Stimulated activated CD8-positive, alpha-beta memory T cell treated with anti-CD3 and anti-CD28 coated beads, Interleukin-15, amount 100 ng/mL, for 1 hour (primary cell): Measurements from ENCODE around the gene CDH13.

Experiments used
- DNase-seq: peaks from one replicate; pipeline ENCODE4 v3.0.0-alpha.2; 2020; ENCODE audit warnings: low read depth

CDH13 gene

DNA sequence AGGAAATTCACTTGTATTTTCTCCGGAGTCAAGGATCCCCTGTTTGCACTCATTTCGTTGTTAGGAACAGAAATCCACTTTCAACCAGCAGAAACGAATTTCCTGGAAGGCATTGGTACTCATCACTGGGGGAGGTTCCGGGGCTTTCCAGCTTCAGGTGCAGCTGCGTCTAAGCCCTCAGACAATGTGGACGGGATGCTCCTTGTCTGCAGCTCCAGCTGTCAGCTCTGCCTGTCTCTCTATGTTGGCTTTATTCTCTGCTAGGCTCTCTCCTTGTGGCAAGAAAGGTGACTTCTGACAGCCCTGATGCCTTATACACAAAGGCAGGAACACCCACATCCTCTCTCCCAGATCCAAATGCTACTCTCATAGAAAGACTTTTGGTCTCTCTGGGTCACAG, 997.1 kb downstream of the CDH13 start:
- DNase-seq: no peak

DNA sequence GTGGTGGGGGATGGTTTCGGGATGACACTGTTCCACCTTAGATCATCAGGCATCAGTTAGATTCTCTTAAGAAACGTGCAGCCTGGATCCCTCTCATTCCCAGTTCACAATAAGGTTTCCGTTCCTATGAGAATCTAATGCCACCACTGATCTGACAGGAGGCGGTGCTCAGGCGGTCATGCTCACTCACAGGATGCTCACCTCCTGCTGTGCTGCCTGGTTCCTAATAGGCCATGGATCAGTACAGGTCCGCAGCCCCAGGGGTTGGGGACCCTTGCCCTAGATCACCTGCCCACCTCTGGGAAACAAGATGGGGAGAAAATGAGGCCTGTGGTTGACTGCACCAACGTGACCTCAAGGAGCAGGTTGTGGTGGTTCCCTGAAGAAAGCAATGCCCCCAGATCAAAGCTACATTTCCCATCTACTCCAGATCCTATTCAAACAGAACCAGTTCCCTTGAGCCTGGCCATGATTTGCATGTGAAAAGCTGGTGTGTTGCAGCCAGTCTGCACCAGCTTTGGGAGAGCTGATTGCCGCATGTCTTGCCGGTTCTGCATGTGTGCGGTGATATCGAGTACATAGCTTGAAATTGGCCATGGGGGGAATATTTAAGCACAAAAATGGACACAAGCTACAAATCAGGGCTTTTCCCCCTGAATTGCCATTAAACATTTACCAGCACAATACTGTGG, 997.8 kb downstream of the CDH13 start:
- no peak for DNase-seq

DNA sequence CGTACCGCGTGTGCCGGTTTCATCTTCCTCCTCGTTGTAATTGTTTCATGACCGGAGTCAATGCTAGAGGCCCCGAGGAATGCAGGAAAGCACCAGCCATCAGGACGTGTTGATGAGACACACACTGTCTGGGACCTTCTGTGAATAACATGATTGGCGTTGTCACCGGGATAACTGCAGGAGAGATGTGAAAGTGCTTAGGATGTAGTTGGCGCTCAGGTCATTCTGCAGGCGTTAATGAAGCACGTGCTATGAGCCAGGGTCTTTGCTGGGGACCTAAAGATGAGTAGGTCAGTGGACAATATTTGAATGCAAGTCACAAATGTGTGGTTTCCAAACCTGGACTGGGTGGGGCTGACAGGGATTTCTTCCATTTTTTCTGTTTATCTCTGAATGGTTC, 999.4 kb downstream of the CDH13 start:
- no peak for DNase-seq

DNA sequence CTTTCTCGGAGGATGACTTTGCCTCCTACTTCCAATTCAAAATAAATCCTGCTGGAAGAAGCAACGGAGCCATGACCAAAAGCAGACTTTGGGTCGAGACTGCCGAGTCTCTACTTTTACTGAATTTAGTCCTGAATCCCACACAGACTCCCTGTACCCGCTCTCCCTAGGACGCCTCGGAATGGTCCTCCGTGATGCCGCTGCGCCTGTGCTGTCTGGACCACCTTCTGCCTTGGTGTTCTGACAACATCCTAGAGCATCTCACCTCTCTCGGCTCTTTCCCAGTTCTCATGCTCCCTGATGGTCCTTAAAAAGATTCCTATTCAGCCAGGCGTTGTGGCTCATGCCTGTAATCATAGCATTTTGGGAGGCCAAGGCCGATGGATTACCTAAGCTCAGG, 999.9 kb downstream of the CDH13 start:
- no peak for DNase-seq

DNA sequence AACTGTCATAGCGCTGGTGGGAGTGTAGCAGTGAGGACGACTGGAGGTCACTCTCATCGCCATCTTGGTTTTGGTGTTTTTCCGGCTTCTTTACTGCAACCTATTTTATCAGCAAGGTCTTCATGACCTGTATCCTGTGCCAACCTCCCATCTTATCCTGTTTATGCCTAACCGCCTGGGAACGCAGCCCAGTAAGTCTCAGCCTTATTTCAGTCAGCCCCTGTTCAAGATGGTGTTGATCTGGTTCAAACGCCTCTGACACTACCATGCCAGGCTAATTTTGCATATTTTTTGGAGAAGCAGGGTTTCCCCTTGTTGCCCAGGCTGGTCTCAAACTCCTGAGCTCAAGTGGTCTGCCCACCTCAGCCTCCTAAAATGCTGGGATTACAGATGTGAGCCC, 1001.2 kb downstream of the CDH13 start:
- DNase-seq: no peak

DNA sequence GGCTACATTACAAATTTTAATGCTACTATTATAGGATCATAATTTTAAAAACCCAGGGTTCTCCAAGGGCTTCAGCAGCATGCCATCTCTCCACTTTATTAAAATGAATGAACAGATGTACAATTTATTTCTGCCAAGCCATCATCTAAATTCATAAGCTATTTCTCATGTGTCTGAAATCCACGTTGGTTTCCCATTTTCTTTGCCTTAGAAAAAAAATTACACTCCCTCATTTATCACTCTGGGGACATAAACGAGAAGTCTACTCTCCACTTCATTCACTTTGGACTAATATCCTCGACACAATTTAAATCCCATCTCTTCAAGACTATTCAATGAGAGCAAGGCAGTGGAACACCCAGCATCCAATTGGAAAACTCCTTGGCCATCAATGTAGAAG, 1002.7 kb downstream of the CDH13 start:
- DNase-seq: no peak

DNA sequence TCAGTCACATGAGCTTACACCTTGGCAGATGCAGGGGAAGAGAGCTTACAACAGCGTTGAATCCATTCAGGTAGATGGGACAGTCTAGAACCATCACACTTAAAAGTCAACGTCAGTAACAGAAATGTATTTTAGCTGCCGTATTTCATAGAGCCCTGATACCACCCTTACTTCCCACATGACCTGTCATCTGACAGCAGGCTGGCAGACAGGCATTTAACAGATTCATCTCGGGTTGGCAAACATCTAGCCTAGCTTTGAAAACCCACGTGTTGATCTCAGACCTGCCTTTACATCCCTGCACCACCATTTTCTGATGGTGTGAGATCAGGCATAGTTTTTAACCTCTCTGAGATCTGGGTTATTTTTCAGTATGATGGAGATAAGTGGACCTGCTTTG, 1003.1 kb downstream of the CDH13 start:
- DNase-seq: no peak

DNA sequence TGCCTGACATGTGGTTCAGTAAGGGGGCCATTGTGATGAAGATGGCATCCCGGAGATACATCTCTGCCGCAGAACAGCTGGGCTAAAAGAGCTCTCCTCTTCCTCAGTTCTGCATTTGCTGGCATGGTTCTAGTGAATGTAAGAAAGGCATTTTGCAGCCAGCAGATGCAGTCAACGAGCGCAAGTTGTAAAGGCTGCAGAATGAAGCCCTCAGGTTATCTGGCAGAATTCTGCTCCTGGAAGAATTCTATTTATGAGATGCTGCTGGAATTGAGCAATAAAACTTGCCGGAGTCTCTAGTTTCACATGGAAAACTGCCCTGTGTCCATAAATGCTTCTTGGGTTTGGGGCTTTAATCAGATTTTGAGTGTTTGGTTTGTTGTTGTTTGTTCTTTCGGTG, 1004.2 kb downstream of the CDH13 start:
- DNase-seq: no peak

DNA sequence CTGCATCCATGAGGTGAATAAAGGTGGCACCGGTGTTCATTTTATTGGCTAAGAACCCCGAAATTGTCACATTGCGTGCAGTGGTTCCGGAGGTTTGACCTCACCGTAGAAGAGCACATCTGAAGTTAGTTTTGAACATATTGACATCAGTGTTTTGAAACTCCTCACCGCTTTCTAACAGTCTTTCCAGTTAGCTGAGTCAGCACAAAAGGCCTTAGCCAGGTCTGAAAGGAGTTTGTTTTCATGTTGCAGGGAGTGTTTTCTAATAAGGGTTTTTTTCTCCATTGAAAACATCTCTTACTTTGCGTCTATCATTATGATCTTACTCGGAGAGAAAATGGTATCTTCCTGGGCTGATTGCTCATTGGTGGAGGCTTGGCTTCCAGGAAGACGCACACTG, 1006.5 kb downstream of the CDH13 start:
- no peak for DNase-seq

DNA sequence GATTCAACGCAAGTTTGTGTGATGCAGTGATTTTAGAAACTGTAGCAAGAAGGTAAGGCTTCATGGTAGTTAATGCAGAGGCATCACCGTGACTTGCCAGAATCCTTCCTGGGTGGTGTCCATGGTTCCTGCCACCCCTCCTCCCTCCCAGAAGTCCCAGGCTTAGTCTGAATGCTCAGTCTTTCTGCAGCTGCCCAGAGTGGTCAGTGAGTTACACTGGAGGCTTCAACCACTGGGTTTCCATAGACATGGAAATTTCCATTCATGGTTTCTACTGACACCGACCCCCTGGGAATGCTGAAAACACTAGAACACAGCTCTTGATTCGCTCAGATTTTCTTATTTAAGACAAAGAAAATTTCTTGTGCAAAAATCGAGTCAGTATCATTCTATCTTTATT, 1021.6 kb downstream of the CDH13 start:
- no peak for DNase-seq

DNA sequence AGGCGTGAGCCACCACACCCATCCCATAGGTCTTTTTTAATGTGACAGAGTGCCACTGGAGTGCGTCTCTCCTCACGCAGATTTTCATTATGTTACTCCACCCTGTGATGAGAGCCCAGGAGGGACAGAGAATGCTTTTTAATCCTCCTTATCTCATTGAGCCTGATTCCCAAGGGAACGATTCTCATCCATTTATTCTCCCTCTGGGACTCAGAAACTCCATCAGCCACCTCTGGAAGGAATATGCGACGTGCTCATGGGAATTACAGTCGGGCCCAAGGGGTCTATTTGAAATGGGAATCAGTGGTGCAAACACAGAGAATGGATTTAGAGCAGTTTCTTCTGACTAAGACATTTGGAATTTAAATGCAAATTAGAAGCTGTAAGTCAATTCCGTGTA, 1025.1 kb downstream of the CDH13 start:
- no peak for DNase-seq

DNA sequence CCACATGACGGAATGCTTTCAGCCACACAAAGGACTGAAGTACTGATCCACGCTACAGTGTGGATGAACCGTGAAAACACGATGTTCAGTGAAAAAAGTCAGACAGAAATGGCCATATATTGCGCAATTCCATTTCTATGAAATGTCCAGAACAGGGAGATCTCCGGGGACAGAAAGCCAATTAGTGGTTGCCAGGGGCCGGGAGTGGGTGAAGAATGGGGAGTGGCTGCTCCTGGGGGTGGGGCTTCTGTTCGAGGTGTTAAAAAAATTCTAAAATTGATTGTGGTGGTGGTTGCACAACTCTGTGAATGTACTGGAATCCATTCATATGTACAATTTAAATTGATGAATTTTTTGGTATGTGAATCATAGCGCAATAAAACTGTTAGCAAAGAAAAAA, 1026.2 kb downstream of the CDH13 start:
- no peak for DNase-seq

DNA sequence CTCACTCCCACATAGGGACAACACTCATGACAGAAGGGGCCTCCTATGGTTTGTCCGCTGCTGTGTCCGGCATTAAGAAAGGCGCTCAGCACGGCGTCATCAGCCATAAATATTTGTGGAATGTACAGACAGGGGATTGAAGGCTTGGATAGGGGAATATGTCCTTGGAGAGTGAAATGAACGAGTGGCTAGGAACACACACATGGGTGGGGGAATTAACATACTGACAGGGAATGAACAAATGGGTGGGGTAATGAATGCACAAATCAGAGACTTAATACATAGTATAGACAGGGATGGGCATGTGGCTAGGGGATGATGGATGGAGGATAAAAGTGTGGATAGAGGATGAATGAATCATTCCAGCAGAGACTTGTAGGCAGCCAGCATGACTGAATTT, 1027.0 kb downstream of the CDH13 start:
- no peak for DNase-seq

DNA sequence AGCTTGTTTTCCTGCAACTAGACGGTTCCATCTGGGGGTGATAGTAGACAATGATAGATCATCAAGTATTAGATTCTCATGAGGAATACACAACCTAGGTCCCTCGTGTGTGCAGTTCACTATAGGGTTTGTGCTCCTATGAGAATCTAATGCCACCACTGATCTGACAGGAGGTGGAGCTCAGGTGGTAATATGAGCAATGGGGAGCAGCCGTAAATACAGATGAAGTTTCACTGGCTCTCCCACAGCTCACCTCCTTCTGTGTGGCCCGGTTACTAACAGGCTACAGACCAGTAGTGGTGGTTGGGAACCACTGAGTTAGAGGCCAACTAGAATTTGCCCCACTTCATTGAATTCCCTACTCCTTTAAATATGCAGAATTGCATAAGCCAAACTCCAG, 1033.5 kb downstream of the CDH13 start:
- no peak for DNase-seq

DNA sequence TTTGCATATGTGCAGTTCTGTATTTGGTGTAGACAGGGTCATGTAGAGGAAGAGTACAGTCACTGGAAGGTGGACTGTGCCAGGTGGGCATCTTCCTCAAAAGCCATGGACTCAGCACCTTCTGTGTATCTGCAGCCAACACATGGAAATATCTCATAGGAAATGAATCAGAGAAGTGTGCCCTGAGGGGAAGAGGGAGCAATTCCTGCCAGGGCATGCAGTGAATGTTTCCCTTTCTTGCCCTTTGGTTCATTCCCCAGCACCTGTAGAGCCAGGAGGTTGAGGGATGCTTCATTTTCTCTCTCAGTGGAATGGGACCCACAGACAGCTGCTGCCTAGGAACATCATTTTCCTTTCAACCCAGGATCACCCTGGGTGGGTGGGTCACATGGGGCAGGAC, 1034.9 kb downstream of the CDH13 start:
- no peak for DNase-seq

DNA sequence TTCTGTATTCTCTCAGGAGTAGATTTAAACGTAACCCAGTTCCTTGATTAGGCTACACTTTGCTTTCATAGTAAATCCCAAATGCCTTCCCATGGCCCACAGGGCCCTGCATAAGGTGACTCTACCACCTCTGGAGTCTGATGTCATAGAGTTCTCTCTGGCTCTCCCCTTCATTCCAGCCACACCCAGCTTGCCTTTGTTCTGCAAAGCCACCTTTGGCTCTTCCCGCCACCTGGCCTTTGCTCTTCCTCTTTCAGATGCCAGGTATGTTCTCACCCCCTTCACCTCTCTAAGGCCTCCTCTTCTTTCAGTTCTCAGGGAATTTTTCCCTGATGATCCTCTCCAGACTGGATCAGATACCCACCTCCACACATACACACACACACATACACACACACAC, 1039.7 kb downstream of the CDH13 start:
- DNase-seq: no peak

DNA sequence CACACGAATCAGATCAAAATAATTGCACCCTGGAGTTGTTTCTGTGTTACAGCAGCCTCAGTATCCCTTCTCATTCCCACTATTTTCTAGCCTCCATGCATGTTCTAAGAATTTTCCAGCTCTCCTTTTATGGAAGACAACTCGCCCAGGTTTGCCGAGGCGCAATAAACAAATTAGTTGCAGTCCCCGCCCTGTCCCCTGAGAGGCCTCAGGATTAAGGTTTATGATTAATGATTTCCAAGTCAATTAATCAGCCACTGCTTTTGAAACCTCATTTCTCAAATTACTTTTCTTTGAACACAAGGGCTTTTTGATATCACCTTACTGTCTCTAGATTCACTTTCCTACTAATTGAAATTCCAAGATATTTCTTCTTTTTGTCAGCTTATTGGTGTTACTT, 1042.7 kb downstream of the CDH13 start:
- DNase-seq: no peak

DNA sequence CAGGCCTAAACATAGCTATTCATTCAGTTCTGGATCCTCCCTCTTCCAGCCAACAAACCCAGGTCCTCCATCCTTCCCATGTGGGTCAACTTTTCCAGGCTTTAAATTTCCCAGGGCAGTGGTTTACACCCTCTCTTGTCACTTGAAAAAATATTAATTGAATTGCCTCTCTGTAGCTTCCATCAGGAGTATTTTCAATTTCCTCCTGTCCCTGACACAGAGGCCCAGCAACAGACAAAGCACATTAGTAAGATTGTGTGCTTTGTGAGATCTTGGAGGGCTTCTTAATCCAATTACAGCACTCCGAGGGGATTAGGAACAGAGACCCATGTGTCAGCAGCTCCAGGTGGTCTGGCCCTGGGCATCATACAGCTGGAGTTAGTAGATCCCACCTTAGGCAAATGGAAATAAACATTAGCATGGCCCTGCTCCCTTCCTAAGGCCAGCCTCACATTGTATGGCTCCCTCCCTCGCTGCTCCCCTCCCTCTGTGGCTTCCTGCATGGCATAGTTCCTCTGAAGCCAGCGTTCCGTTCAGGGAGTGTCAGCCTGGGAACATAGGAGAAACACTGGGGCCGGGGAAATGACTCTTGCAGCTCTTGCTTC, 1048.3 kb downstream of the CDH13 start:
- DNase-seq: no peak

DNA sequence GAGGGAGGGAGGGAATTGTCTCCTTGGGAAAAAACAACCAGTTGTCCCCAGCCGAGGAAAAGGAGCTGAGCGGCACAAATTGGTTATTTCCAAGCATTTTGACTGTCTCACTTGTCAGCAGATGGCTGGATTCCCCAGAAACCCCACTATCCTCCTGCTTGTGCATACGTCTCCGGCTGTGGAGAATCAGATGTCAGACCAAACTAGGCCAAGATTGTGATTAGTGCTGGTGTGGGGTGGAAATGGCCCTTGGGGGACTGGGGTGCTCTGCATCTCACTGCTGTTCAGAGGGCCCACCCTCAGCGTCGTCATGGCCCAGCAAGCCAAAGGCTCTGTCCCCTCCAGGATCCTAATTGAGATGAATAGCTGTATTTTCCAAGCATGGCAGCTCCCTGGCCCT, 1049.3 kb downstream of the CDH13 start:
- no peak for DNase-seq

DNA sequence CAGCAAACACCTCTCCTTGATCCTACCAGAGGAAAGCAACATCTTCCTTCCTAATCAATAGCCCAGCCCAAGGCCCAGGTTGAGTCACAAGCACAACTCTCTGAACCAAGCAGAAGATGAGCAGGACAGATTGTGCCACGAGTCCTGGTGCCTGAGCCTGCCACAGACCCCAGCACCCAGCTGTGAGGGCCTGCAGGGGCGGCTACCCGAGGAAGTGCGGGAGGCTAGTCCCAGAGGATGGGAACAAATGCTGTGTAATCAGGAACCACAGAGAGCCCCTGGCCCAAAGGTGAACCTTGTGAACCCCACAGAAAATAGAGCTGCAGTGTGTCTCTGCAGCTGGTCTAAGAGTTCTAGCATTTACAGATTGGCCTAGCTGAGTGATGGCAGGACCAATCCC, 1054.2 kb downstream of the CDH13 start:
- no peak for DNase-seq

DNA sequence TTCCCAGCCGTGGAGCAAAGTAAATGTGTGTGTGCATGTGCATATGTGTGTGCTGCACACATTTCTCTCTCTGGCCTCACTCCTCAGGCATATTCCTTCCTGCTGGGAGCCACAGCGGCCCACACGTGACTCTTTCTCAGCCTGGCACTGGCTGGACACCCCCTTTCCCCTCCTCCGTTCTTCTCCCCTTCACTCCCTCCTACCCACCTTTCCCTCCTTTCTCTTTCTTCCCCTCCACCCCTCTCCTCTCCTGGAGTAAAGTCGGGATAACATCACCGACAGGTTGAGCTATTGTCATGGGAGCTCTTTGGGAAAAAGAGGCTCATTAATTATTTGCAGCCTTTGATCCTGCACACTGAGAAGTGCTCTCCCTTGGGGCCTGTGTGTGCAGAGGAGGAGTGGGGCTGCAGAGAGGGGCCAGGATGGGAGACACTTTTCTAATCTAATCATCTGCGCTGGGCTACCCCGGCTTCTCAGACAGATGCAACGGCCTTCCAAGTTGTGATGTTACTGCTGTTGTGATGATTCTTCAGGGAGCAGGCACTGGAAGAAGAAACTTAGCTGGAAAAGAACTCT, 1054.7 kb downstream of the CDH13 start:
- DNase-seq: no peak

DNA sequence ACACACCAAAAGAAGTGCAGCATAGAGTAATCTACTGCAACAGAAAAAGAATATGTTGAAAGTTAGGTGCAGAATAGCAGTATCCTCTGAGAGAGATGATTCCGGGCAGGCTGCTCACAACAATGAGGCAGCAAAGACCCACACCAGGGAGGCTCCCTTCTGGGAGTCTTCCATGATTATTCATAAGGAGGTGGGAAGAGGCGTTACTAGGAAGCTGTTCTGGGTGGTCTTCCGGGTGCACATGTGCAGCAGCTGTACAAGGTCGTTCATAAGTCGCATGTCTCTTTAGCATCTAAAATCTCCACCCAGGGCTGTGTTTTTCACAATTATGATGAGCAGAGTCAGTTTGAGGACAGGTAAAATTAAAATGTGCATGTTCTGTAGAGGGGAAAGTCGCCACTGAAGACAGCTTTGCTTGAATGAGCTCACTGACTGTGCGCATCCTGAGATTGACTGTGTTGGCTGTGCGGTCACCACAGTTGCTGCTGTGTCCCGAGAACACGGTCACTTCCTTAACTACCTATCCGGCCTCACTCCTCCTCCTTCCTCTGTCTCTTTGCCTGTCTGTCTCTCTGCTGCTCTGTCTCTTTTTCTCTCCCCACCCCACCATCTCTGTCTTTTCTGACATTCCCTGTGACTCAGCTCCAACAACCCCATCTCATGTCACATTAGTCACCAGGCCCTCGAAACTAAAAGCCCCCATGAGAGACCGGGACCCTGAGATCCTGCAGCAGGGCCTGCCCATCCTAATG, 1055.5 kb downstream of the CDH13 start:
- DNase-seq: no peak

DNA sequence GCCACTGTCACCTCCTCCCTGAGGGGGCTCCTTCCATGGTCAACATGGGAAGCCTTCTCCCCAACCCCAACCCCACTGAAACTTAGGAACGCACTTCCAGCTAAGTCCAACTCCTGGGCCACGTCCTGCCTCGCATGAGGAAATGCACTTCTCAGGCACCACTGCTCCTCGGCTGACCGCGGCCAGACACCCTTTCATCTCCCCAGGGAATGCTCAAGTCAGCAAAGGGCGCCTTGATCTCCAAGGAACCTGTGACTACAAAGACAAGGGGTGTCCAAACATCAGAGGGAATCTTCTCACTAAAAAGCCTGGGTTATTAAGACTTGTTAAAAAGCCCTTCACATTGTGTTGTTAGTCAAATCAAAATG, 1056.1 kb downstream of the CDH13 start:
- DNase-seq: no peak
